GM12874 (cell line): Measurements from ENCODE around the gene KRT84.

Source experiments
- CTCF ChIP-seq: IDR thresholded peaks from 2 replicates; pipeline ENCODE4 v1.5.1; 2011; ENCODE audit warnings: low read depth, mild to moderate bottlenecking, control low read depth, low read length, moderate library complexity; ENCODE audit not compliant: insufficient read depth

The KRT84 gene

GRCh38 chr12:52385226-52385702 lies at the start of gene KRT84:
Gene KRT84, minus strand, starts transcription at chr12:52385652. Its CDS starts 67 bp downstream, at chr12:52385585.
- TF ChIP-seq CTCF, result no peak

GRCh38 chr12:52434760-52435530 lies 49.5 kb upstream of the KRT84 start:
- no peak for TF ChIP-seq CTCF

- TF ChIP-seq CTCF, result no peak
Observed at GRCh38 chr12:52434081-52434733, 48.8 kb upstream of the KRT84 start, which contains the start of gene KRT75. Gene KRT75, minus strand, starts transcription at chr12:52434371. Its CDS starts 67 bp downstream, at chr12:52434304.

- TF ChIP-seq CTCF, result no peak
Observed at GRCh38 chr12:52433501-52434080, 48.1 kb upstream of the KRT84 start.

GRCh38 chr12:52432559-52433207 lies 47.2 kb upstream of the KRT84 start:
- TF ChIP-seq CTCF, result no peak

- no peak for TF ChIP-seq CTCF
Observed at GRCh38 chr12:52428121-52428520, 42.7 kb upstream of the KRT84 start.

- no peak for TF ChIP-seq CTCF
Observed at GRCh38 chr12:52427083-52427482, 41.6 kb upstream of the KRT84 start.
